ENCODE results near the gene PDE9A.

GRCh38 chr21:42703965-42704364 lies 50.5 kb downstream of the PDE9A start:
- TF ChIP-seq, protein P1, sequence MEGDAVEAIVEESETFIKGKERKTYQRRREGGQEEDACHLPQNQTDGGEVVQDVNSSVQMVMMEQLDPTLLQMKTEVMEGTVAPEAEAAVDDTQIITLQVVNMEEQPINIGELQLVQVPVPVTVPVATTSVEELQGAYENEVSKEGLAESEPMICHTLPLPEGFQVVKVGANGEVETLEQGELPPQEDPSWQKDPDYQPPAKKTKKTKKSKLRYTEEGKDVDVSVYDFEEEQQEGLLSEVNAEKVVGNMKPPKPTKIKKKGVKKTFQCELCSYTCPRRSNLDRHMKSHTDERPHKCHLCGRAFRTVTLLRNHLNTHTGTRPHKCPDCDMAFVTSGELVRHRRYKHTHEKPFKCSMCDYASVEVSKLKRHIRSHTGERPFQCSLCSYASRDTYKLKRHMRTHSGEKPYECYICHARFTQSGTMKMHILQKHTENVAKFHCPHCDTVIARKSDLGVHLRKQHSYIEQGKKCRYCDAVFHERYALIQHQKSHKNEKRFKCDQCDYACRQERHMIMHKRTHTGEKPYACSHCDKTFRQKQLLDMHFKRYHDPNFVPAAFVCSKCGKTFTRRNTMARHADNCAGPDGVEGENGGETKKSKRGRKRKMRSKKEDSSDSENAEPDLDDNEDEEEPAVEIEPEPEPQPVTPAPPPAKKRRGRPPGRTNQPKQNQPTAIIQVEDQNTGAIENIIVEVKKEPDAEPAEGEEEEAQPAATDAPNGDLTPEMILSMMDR (IDR thresholded peaks at IDR 0.05) = no peak
- TF ChIP-seq POLR2A (IDR thresholded peaks at IDR 0.05; ENCODE audit: low read depth) = no peak
- no peak for TF ChIP-seq EP300 (IDR thresholded peaks at IDR 0.05)
- no peak for TF ChIP-seq POLR2AphosphoS5 (IDR thresholded peaks at IDR 0.05)

All from esophagus muscularis mucosa (tissue), 4 donors.